Endothelial cell (in vitro differentiated cells): ENCODE data around the gene ARHGAP24. TPM values are rescaled to one million over a fixed set of nuclear protein-coding genes. Genes with fewer than 3 reads are reported as not detected.
"Not testable (repeated sequence)": the region's sequence is repeated elsewhere in the genome, so short reads cannot be mapped to it uniquely, and the experiment has no call there.

ENCODE experiments used
- DNase-seq: peaks from one replicate; pipeline ENCODE4 v3.0.0; 2021; ENCODE audit warnings: low spot score
- H3K27ac Mint-ChIP-seq: one replicate; pipeline ENCODE4 v1.8.0; 2021; ENCODE audit warnings: mixed read lengths, inconsistent platforms; ENCODE audit not compliant: unreplicated experiment
- H3K27me3 Mint-ChIP-seq: one replicate; pipeline ENCODE4 v1.8.0; 2021; ENCODE audit warnings: mild to moderate bottlenecking, moderate library complexity, mixed read lengths, inconsistent platforms; ENCODE audit not compliant: unreplicated experiment
- H3K36me3 Mint-ChIP-seq: one replicate; pipeline ENCODE4 v1.8.0; 2021; ENCODE audit warnings: mild to moderate bottlenecking, low read depth, mixed read lengths, inconsistent platforms; ENCODE audit not compliant: unreplicated experiment
- H3K4me1 Mint-ChIP-seq: one replicate; pipeline ENCODE4 v1.8.0; 2021; ENCODE audit warnings: mild to moderate bottlenecking, mixed read lengths, inconsistent platforms; ENCODE audit not compliant: unreplicated experiment
- H3K4me3 Mint-ChIP-seq: one replicate; pipeline ENCODE4 v1.8.0; 2021; ENCODE audit warnings: mild to moderate bottlenecking, mixed read lengths, inconsistent platforms; ENCODE audit not compliant: unreplicated experiment
- H3K9me3 Mint-ChIP-seq: one replicate; pipeline ENCODE4 v1.8.0; 2021; ENCODE audit warnings: mixed read lengths, inconsistent platforms; ENCODE audit not compliant: unreplicated experiment
- total RNA-seq: library from RNA; stranded (reverse); fragmentation: NEBNext Ultra II Directional; extraction: Animal tissue kit (Norgen Biotek cat#: 25700); gene quantifications from one replicate; pipeline ENCODE4 v1.2.1, GENCODE V29; 2021; ENCODE audit not compliant: unreplicated experiment
- TF ChIP-seq, protein P1 (sequence below): fragments of 200-600 bp; sonication (generic); IDR thresholded peaks from one replicate; pipeline ENCODE4 v1.5.0; 2021; ENCODE audit warnings: antibody characterized with exemption; ENCODE audit not compliant: unreplicated experiment

The ARHGAP24 gene
- total RNA-seq, 1 donor from 2014 or later: 5.0 TPM

DNA sequence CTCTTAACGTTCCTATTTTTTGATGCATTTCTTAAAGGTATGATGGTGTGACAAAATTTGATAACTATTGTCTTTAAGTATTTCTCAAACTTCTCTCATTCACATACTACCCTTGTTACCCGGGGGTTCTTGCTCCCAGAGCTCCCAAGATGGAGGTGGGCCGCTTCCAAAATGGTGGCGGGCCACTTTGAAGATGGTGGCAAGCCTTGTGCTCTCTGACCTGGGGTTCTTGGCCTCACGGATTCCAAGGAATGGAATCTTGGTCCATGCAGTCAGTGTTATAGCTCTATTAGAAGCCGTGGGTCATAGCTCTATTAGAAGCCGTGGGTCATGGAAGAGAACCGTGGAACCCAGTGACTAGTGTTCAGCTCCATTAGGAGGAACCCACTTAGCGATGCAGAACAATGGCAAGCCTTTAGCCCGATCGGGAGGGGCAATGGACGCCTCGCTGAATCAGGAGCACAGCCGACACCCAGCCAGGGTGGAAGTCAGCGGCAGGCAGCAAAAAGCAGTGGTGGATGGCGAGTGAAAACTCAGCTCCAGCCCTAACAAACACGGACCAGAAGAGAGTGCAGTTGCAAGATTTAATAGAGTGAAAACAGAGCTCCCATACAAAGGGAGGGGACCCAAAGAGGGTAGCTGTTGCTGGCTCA, 481.5 kb downstream of the ARHGAP24 start:
- H3K4me1 Mint-ChIP-seq: peaks cover 14% of the 10 kb centered on the region
- no peaks in the 10 kb centered on the region for H3K9me3 Mint-ChIP-seq
- TF ChIP-seq, protein P1, sequence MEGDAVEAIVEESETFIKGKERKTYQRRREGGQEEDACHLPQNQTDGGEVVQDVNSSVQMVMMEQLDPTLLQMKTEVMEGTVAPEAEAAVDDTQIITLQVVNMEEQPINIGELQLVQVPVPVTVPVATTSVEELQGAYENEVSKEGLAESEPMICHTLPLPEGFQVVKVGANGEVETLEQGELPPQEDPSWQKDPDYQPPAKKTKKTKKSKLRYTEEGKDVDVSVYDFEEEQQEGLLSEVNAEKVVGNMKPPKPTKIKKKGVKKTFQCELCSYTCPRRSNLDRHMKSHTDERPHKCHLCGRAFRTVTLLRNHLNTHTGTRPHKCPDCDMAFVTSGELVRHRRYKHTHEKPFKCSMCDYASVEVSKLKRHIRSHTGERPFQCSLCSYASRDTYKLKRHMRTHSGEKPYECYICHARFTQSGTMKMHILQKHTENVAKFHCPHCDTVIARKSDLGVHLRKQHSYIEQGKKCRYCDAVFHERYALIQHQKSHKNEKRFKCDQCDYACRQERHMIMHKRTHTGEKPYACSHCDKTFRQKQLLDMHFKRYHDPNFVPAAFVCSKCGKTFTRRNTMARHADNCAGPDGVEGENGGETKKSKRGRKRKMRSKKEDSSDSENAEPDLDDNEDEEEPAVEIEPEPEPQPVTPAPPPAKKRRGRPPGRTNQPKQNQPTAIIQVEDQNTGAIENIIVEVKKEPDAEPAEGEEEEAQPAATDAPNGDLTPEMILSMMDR: no peak
- no peaks in the 10 kb centered on the region for H3K36me3 Mint-ChIP-seq
- H3K4me3 Mint-ChIP-seq: no peak overlapping the region
- no peak for DNase-seq
- no peaks in the 10 kb centered on the region for H3K27me3 Mint-ChIP-seq
- no peak overlapping the region for H3K27ac Mint-ChIP-seq

DNA sequence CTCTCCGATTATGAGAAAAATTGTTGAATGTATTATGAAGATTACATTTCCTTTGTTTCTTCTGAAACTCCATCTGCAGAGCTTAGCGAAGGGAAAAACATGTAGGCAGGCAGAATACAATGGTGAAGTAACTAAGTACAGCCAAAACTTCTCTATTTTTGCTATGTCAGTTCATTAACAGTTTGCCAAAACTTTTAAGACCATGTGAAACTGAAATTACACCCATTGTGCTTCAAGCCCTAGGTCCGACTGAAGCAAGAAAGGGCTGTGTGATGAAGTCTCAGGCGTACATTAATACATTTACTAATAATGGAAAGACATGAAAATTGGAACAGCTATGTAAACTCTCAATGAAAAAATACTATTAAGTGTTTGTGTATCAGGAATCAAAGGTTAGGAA, 486.9 kb downstream of the ARHGAP24 start:
- Mint-ChIP-seq H3K4me1 (no peaks in the 10 kb centered on the region), H3K27ac (no peak overlapping the region)

GRCh38 chr4:85963231-85963630, 488.3 kb downstream of the ARHGAP24 start:
- no peak for DNase-seq
- Mint-ChIP-seq H3K4me3 (no peak overlapping the region), H3K27me3 (peaks cover 4% of the 10 kb centered on the region), H3K36me3 (no peaks in the 10 kb centered on the region), H3K27ac (no peak overlapping the region), H3K4me1 (no peaks in the 10 kb centered on the region), H3K9me3 (no peaks in the 10 kb centered on the region)
- TF ChIP-seq, protein P1: no peak

More for the DNA sequence above, 486.9 kb downstream of the ARHGAP24 start:
- Mint-ChIP-seq H3K9me3 (no peaks in the 10 kb centered on the region), H3K27me3 (peaks cover 4% of the 10 kb centered on the region), H3K36me3 (no peaks in the 10 kb centered on the region), H3K4me3 (no peak overlapping the region)
- TF ChIP-seq, protein P1: no peak
- no peak for DNase-seq

DNA sequence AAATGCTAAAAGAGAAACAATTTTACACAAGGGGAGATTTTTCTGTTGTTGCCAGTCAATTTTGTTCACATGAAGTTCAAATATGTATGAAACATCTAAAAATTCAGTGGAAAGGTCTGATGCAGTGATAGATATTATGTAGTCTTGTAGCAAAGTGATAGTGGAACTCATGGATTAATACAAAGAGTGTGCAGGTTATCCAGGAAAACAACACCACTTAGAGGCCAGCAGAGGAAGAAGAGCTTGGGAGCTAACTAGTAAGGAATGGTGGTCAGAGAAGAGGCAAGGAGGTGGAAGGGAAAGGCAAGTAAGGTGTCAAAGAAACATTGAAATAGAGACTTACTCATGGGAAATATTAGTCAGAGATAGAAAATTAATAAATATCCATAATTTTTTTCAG, 489.3 kb downstream of the ARHGAP24 start:
- Mint-ChIP-seq H3K27me3 (peaks cover 4% of the 10 kb centered on the region), H3K36me3 (no peaks in the 10 kb centered on the region), H3K4me1 (no peaks in the 10 kb centered on the region), H3K4me3 (no peak overlapping the region), H3K9me3 (no peaks in the 10 kb centered on the region), H3K27ac (no peak overlapping the region)
- DNase-seq: no peak
- TF ChIP-seq, protein P1: no peak

DNA sequence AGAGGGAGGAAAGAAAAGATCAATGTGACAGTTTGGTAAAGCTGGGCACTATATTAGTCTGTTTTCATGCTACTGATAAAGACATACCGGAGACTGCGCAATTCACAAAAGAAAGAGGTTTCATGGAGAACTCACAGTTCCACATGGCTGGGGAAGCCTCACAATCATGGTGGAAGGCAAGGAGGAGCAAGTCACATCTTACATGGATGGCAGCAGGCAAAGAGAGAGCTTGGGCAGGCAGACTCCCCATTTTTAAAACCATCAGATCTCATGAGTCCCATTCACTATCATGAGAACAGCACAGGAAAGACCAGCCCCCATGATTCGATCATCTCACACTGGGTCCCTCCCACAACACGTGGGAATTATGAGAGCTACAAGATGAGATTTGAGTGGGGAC, 490.1 kb downstream of the ARHGAP24 start:
- not testable (repeated sequence) for H3K36me3 Mint-ChIP-seq, DNase-seq, H3K4me3 Mint-ChIP-seq, H3K4me1 Mint-ChIP-seq, H3K9me3 Mint-ChIP-seq, H3K27me3 Mint-ChIP-seq, H3K27ac Mint-ChIP-seq
